Sigmoid colon (tissue), 4 donors: Measurements from ENCODE around the gene CFAP54.

ENCODE experiments used
- POLR2A ChIP-seq, 2 donors: fragments of 450-650 bp; IDR thresholded peaks; one replicate each; pipeline ENCODE4 v1.6.1; 2016; ENCODE audit warnings: antibody characterized with exemption in 2 of 2, mild to moderate bottlenecking in 2 of 2, moderate library complexity in 2 of 2
- POLR2AphosphoS5 ChIP-seq, 4 donors: sonication (generic); formaldehyde crosslinking; IDR thresholded peaks; one replicate each; pipeline ENCODE4 v1.6.1; 2017; ENCODE audit warnings: antibody characterized with exemption in 4 of 4
- TF ChIP-seq, protein P1 (sequence below), 4 experiments: fragments of 450-650 bp in 3 of 4; fragments of 200-600 bp in 1 of 4; IDR thresholded peaks; one replicate each; pipeline ENCODE4 v1.5.1; 2016 to 2019; ENCODE audit warnings: antibody characterized with exemption in 4 of 4, mild to moderate bottlenecking in 3 of 4, moderate library complexity in 2 of 4

DNA sequence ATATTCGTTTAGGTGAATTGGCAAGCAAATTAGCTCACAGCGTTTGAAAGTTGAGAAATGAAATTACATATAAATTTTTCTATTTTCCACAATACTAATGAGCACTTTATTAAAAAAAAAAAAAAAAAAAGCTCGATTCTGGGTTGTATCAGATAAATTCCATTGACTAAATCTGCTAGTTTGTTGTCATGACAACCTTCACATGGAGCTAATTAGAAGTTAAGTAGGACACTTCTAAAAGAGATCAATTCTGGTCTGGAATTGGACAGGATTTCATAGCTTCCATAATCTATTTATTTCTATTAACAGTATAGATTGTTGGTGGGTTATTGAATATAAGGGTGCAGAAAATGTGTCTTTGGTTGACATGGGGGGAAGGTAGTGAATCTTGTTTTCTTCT is 332.2 kb downstream of the CFAP54 start:
- TF ChIP-seq, protein P1, sequence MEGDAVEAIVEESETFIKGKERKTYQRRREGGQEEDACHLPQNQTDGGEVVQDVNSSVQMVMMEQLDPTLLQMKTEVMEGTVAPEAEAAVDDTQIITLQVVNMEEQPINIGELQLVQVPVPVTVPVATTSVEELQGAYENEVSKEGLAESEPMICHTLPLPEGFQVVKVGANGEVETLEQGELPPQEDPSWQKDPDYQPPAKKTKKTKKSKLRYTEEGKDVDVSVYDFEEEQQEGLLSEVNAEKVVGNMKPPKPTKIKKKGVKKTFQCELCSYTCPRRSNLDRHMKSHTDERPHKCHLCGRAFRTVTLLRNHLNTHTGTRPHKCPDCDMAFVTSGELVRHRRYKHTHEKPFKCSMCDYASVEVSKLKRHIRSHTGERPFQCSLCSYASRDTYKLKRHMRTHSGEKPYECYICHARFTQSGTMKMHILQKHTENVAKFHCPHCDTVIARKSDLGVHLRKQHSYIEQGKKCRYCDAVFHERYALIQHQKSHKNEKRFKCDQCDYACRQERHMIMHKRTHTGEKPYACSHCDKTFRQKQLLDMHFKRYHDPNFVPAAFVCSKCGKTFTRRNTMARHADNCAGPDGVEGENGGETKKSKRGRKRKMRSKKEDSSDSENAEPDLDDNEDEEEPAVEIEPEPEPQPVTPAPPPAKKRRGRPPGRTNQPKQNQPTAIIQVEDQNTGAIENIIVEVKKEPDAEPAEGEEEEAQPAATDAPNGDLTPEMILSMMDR (IDR thresholded peaks at IDR 0.05), result no peak
- TF ChIP-seq POLR2A (IDR thresholded peaks at IDR 0.05) (no peak), POLR2AphosphoS5 (IDR thresholded peaks at IDR 0.05) (no peak)
